Stimulated activated memory B cell treated with anti-CD40 and anti-IgM and Interleukin-4, amounts not matched to agents 10 μg/mL and 1 μg/mL and 100 μg/mL, for 72 hours (primary cell): ENCODE results near the gene SMPD4.
A peak's percentile ranks its signal among the peaks of the same experiment; 100 is the strongest.
"Not testable (repeated sequence)": the region's sequence is repeated elsewhere in the genome, so short reads cannot be mapped to it uniquely, and the experiment has no call there.

Experiments used
- ATAC-seq: fragments of 150-1000 bp; cut with Tn5 transposase; 2 replicates; pipeline ENCODE4 v1.10.0; 2021
- H3K27ac Mint-ChIP-seq: one replicate; pipeline ENCODE4 v1.8.0; 2022; ENCODE audit warnings: mild to moderate bottlenecking, mixed read lengths
- H3K27me3 Mint-ChIP-seq: one replicate; pipeline ENCODE4 v1.8.0; 2022; ENCODE audit warnings: mixed read lengths
- H3K36me3 Mint-ChIP-seq: one replicate; pipeline ENCODE4 v1.8.0; 2022; ENCODE audit warnings: mixed read lengths
- H3K4me1 Mint-ChIP-seq: one replicate; pipeline ENCODE4 v1.8.0; 2022; ENCODE audit warnings: mixed read lengths
- H3K4me3 Mint-ChIP-seq: one replicate; pipeline ENCODE4 v1.8.0; 2022; ENCODE audit warnings: mild to moderate bottlenecking, moderate library complexity, mixed read lengths
- H3K9me3 Mint-ChIP-seq: one replicate; pipeline ENCODE4 v1.8.0; 2022; ENCODE audit warnings: mixed read lengths

SMPD4 gene

DNA sequence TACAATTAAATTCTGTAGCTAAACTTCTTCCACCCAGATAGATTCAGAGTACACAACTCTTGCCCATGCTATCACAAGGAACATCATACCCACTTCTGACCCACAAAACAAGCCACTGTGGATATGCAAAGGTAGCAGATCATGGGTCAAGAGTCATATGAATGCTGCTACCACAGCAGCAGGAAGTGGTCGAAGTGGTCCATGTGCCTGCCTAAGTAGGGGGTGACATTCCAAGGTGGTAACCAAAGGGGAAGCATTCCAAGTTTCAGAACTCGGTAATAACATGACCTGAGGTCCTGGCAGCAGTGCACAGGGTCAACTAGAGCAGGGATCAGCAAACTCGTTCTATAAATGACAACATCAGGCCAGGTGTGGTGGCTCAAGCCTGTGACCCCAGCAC, 11.0 kb upstream of the SMPD4 start:
- ATAC-seq, H3K4me3 Mint-ChIP-seq, H3K27ac Mint-ChIP-seq, H3K9me3 Mint-ChIP-seq, H3K4me1 Mint-ChIP-seq, H3K27me3 Mint-ChIP-seq: not testable (repeated sequence)
- peaks cover 11% of the 10 kb centered on the region for H3K36me3 Mint-ChIP-seq

DNA sequence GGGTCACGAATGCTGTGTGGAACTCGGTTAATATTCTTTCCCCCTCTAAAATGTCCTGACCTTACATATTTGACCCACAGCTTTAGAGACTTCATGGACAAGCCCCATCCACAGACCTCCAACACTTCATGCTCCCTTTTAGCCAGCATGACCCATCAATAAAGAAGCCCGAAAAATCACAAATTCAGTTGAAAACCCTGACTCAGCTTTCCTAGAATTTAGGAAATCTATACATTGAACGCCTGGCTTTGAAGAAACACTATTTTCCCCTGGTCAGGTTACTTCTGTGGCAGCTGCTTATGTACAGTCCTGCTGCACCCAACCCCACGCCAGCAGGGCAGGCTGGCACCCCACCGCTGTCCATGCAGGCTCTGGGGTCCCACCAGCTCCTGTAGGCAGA, 9.9 kb upstream of the SMPD4 start:
- not testable (repeated sequence) for ATAC-seq, H3K27ac Mint-ChIP-seq, H3K4me3 Mint-ChIP-seq, H3K27me3 Mint-ChIP-seq, H3K4me1 Mint-ChIP-seq, H3K9me3 Mint-ChIP-seq
- H3K36me3 Mint-ChIP-seq: peaks cover 11% of the 10 kb centered on the region

DNA sequence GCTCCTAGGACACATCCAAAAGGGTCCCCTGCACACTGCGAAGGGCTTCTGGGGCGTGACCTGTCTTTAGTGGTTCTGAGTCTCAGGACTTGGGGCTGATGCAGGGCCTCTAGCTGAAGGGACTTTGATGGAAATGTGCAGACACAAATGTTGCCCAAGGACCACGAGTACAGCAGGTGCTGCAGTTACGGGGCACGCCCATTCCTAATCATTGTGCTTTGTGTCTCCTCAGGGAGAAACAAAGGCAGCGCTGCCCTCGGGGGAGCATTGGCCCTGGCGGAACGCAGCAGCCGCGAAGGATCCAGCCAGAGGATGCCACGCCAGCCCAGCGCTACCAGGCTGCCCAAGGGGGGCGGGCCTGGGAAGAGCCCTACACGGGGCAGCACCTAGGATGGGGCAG, 8.8 kb upstream of the SMPD4 start:
- ATAC-seq: no peak
- Mint-ChIP-seq H3K27me3 (no peaks in the 10 kb centered on the region), H3K36me3 (peaks cover 11% of the 10 kb centered on the region), H3K27ac (no peak overlapping the region), H3K9me3 (no peaks in the 10 kb centered on the region), H3K4me1 (peaks cover 12% of the 10 kb centered on the region), H3K4me3 (no peak overlapping the region)

DNA sequence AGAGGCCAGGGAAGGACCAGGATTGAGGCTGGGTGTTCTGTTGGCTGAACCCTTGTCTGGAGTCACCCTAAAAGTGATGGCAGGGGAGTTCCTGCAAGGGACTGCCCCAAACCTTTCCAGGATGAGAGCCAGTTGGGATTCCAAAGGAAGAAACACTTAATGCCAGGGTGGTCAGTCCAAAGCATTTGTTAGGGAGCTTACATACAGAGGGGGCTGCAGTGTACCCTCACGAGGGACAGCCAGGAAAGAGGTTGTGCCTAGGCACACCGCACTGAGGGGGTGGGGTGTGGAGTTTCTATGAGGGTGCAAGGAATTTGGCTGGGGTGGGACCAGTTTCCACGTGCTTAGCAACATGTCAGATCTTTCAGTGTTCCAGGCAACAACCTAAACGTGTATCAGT, 7.6 kb upstream of the SMPD4 start:
- not testable (repeated sequence) for H3K27ac Mint-ChIP-seq, H3K9me3 Mint-ChIP-seq, H3K4me3 Mint-ChIP-seq, ATAC-seq, H3K27me3 Mint-ChIP-seq
- peaks cover 11% of the 10 kb centered on the region for H3K36me3 Mint-ChIP-seq
- peaks cover 21% of the 10 kb centered on the region for H3K4me1 Mint-ChIP-seq

DNA sequence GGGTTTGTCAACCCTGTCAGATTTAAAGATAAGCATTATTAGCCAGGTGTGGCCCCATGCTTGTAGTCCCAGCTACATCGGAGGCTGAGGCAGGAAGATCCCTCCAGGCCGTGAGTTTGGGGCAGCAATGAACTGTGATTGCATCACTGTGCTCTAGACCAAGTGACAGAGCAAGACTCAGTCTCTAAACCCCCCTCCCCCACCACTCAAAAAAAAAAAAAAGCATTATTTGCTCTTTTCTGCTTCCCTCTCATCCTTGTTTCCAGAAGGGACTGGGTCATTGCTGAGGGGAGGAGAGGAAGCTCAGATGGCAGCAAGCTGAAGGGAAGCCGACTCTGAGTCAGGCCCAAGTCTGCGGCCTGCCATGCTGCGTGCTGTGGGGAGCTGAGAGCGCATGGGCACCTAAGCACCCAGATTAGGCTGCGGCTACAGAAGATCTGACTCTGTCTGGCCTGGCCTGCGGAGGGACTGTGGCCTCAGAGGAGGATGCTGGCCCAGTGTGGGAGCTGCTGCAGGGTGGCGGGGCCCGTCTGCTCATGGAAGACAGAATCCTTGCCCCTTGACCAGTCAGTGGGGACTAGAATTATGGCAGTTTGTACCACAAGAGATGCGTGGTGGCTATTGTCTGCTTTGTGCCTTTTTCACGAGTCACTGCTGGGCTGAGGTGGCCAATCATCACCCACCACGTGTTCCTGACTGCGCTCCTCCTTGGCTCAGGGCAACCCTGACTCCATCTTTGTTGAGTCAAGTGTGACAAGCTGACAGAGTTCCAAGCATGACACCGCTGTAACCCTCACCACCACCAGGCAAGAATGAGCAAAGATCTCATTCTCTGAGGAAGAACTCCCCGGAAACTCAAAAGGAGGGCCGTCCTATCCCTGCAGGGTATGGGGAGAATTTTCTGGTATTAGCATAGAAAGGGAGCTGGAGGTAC, 6.7 kb upstream of the SMPD4 start:
- peaks cover 29% of the 10 kb centered on the region for H3K4me1 Mint-ChIP-seq
- not testable (repeated sequence) for ATAC-seq, H3K4me3 Mint-ChIP-seq, H3K27me3 Mint-ChIP-seq, H3K27ac Mint-ChIP-seq, H3K9me3 Mint-ChIP-seq
- H3K36me3 Mint-ChIP-seq: peaks cover 11% of the 10 kb centered on the region

DNA sequence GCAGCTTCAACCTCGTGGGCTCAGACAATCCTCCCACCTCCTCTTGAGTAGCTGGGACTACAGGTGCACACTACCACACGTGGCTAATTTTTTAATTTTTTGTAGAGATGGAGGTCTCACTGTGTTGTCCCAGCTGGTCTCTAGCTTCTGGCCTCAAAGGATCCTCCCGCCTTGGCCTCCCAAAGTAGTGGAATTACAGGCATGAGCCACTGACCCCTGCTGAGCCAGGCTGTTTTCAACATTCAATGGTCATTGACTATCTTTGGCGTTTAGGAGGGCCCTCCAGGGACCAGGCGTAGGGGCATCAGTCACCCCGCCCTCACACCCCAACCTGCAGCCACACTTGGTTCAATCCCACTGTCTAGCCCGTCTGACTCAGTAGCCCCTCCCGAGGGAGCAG, 5.9 kb upstream of the SMPD4 start:
- Mint-ChIP-seq H3K27ac (no peak overlapping the region), H3K4me3 (no peak overlapping the region), H3K27me3 (no peaks in the 10 kb centered on the region), H3K36me3 (peaks cover 11% of the 10 kb centered on the region), H3K9me3 (no peaks in the 10 kb centered on the region), H3K4me1 (peaks cover 32% of the 10 kb centered on the region)
- no peak for ATAC-seq

DNA sequence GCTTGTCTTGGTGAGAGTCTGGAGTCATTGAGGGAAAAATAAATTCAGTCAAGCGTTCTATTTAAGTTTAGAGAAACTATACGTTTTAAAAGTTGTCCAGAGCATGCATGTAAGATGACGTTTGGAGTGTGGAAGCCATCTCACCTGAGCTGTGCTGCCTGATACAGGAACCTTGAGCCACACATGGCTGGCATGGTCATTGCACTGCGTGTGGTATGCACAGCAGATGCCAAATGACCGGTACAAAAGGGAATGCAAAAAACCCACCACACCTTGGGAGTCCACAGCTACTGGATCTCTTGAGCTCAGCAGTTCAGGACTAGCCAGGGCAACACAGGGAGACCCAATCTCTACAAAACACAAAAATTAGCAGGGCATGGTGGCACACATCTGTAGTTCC, 5.0 kb upstream of the SMPD4 start:
- Mint-ChIP-seq H3K4me3 (no peak overlapping the region), H3K9me3 (no peaks in the 10 kb centered on the region), H3K36me3 (peaks cover 5% of the 10 kb centered on the region), H3K27ac (peak overlapping the region; percentile 42), H3K4me1 (peaks cover 32% of the 10 kb centered on the region), H3K27me3 (no peaks in the 10 kb centered on the region)
- no peak for ATAC-seq

DNA sequence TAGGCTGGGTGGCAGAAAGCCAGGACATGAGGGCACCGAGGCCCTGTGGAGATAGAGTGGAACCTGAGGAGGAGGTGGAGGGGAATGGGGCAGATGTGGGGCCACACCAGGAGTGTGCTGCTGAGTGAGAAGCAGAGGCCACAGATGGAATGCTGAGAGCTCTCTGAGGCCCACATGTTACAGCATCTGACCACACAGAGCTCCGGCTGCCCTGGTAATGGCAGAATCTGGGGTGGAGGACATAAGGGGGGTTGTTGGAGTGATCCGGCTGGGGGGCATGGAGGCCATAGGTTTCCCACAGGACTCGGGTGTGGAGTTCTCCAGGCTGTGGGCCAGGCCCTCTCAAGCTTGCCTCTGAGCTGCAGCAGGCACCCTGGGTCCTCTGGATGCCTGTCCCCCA, 4.5 kb upstream of the SMPD4 start:
- Mint-ChIP-seq H3K4me1 (peaks cover 35% of the 10 kb centered on the region), H3K4me3 (no peak overlapping the region), H3K27me3 (no peaks in the 10 kb centered on the region), H3K9me3 (no peaks in the 10 kb centered on the region), H3K36me3 (no peaks in the 10 kb centered on the region), H3K27ac (peak overlapping the region; percentile 42)
- ATAC-seq: no peak

DNA sequence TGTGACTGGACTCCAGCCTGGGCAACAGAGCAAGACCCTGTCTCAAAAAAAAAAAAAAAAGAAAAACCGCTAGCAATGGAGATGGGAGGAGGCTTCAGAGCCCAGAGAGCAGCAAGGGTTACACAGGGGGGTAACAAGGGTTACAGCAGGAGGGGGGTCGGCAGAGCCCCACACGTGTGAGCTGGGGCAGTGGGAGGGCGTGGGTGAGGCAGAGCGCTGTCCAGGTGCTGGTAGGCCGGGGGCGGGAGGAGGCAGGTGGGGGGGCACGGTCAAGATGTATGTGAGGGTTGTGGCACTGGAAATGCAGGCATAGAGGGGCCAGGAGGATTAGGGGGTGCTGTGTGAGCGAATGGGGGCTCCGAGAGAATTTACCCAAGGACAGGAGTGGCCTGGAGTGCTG, 4.0 kb upstream of the SMPD4 start:
- H3K27ac Mint-ChIP-seq: peak overlapping the region; percentile 42
- no peak overlapping the region for H3K4me3 Mint-ChIP-seq
- ATAC-seq: no peak
- no peaks in the 10 kb centered on the region for H3K27me3 Mint-ChIP-seq
- H3K9me3 Mint-ChIP-seq: no peaks in the 10 kb centered on the region
- no peaks in the 10 kb centered on the region for H3K36me3 Mint-ChIP-seq
- peaks cover 39% of the 10 kb centered on the region for H3K4me1 Mint-ChIP-seq

DNA sequence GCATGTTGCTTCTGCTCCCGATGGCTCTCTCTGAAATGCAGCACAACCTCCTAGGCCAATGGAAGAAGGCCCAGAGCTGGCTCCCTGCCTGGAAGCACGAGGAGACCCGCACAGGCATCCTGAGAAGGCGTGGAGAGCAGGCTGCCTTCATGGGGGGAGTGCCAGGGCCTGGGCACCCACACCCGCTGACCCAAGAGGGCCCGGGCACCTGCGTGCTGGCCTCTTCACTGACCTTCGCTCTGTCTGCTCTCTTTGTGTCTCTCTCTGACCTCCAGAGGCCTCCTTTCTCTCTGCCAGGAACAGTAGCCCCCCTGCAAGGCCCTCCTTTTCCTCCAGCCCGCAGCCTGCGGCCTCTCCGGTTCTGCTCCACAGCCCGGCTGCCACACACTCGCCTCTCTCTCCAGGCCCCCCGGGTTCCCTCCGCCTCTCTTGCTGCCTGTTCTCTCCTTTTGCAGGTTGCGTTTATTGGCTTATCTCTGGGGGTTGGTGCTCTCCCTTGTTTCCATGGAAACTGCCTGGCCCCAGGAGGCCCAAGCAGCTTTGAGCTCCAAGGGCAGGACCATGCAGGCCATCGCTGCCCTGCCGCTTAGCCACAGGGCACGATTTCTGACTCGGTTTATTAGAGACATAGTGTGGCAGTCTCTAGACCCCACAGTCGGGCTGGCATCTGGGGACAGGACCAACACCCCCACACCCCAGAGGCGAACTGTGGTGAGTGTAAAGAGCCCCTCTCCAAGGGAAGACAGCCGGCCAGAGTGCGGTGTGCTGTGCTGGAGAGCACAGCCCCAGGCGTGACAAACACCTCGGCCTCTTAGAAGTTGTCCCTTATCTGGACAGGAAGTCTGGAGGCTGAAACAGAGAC, 2.3 kb upstream of the SMPD4 start:
- Mint-ChIP-seq H3K9me3 (no peaks in the 10 kb centered on the region), H3K27me3 (no peaks in the 10 kb centered on the region), H3K27ac (peak overlapping the region; percentile 69), H3K36me3 (no peaks in the 10 kb centered on the region), H3K4me3 (peak overlapping the region; percentile 72), H3K4me1 (peaks cover 49% of the 10 kb centered on the region)
- no peak for ATAC-seq

DNA sequence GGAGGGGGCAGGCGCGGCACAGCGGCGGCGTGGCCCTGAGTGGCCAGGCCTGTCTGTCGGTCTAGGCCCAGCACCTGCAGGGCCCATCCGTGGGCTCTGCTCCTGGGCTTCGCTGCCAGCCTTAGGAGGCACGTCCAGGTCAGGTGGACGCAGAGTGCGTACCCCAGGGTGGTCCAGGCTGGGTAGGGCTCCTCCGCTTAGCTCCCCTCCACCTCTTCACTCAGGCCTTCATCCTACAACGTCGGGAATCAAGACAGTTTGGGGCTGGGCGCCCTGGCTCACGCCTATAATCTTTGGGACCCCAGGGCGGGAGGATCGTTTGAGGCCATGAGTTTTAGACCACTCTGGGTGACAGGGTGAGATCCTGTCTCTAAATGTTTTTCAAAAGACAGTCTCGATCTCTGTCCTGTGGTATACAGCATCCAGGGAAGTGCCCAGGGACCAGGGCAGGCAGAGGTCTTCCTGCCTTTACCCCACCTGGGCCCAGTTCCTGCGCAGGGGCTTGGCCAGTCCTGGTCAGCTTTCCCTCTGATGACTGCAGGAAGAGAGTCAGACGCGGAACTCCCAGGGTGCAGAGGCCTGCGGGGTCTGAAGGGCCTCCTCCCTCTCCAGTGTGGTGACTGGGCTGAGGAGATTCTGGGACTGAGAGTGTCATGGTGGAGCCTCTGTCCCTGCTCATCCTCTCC, 1.6 kb upstream of the SMPD4 start:
- Mint-ChIP-seq H3K27ac (peak overlapping the region; percentile 69), H3K4me1 (peaks cover 50% of the 10 kb centered on the region), H3K4me3 (peak overlapping the region; percentile 72)
- H3K9me3 Mint-ChIP-seq, H3K36me3 Mint-ChIP-seq, H3K27me3 Mint-ChIP-seq: not testable (repeated sequence)
- peak; percentile 6 for ATAC-seq

DNA sequence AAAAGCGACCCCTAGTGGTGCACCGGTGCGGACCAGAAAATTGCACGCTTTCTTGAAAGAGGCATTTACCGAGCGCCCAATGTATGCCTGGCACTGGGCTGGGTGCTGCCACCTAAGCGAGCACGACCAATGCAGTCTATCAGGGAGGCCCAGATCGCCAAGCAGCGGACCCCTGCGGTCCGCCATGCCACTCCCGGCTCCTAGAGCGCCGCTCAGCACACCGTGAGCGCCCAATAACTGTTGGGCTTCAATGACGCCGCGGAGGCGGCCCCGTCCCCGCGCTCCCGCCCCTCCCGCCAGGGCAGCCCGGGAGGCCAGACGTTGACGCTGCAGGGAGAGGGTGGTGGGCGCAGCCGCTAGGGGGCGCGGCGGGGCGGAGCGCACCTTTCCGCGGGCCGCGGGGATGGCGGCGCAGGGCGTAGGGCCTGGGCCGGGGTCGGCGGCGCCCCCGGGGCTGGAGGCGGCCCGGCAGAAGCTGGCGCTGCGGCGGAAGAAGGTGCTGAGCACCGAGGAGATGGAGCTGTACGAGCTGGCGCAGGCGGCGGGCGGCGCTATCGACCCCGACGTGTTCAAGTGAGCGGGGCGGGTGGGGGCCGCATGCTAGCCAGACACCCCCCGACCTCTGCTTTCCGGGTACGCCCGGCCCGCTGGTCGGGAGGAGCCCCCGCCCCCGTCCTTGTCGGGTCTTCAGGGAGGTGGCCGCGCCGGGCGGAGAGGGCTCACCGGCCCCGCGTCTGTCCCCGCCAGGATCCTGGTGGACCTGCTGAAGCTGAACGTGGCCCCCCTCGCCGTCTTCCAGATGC, 679 bp upstream of the SMPD4 start, which contains the start of gene MZT2B:
Gene MZT2B (plus strand): TSS at position 383 of the 803 bp plus-strand sequence. CDS start 21 bp downstream, at position 404.
- Mint-ChIP-seq H3K27ac (peak within 1 kb of the TSS; percentile 85), H3K4me1 (peaks cover 54% of the 10 kb centered on the region), H3K4me3 (peak within 1 kb of the TSS; percentile 87)
- not testable (repeated sequence) for H3K9me3 Mint-ChIP-seq, H3K27me3 Mint-ChIP-seq, H3K36me3 Mint-ChIP-seq
- peak; percentile 94 for ATAC-seq

DNA sequence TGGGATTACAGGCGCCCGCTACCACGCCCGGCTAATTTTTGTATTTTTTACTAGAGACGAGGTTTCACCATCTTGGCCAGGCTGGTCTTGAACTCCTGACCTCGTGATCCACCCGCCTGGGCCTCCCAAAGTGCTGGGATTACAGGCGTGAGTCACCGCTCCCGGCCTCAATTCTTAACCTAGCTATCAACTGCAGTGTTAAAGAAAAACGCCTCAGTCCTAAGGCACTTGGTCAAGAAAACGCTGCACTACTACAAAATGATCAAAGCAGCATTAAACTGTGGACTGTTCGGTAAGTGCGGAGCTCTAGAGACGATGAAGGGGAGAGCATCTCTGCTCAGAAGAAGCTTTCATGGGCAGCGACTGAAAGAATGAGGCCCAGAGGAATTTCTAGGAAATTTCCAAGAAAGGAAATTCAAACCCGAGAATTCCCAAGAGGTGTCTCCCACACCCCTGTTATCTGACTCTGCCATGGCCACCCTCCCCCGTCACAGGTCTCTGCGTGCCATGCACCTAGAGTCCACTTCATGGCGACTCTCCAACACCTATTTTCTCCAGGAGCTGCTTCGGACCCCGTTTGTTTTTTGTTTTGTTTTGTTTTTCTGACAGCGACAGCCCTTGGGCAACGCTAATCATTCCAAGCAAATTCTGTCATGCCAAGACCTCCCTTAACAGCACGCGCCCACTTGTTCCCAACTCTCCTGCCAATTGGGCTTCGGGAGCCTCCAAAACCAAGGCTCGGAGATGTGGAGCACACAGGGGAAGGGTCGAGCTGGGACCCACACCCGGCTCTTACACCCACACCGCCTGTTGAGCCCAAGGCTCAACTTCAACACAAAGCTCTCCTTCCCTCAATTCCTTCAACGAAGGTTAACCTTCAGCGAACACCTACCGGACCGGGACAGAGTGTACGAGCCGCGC, 738 bp downstream of the SMPD4 start:
- Mint-ChIP-seq H3K4me1 (peaks cover 46% of the 10 kb centered on the region), H3K4me3 (peak overlapping the region; percentile 87), H3K27ac (peak overlapping the region; percentile 85)
- not testable (repeated sequence) for H3K9me3 Mint-ChIP-seq, ATAC-seq, H3K27me3 Mint-ChIP-seq, H3K36me3 Mint-ChIP-seq

DNA sequence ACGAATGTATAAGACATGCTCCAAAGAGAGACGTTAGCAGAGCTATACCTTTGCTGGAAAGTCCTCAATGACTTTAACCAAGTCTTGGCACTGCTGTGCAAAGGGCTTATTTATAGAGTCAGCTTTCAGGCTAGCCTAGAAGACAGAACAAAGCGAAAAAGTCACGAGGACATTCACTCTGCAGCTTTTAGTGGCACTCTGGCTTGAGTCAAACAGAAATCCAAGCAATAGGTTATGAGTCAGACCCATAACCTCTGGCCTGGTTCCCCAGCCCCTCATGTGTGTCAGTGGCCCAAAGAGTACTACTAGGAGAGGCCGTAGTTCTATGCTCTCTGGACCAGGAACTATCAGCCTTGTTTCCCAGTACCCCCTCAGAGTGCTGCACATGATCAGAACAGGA, 6.5 kb downstream of the SMPD4 start:
- not testable (repeated sequence) for H3K27ac Mint-ChIP-seq
- H3K36me3 Mint-ChIP-seq: peaks cover 30% of the 10 kb centered on the region

More for the DNA sequence above, 6.5 kb downstream of the SMPD4 start:
- not testable (repeated sequence) for H3K9me3 Mint-ChIP-seq, H3K4me1 Mint-ChIP-seq, H3K4me3 Mint-ChIP-seq, H3K27me3 Mint-ChIP-seq
- peak; percentile 56 for ATAC-seq
